ENCODE measurements around the gene KCNIP4. TPM values are rescaled to one million over a fixed set of nuclear protein-coding genes. Genes with fewer than 3 reads are reported as not detected.
A peak's percentile ranks its signal among the peaks of the same experiment; 100 is the strongest.

Gene KCNIP4
- total RNA-seq, 1 donor from 2014 or later, result 0.39 TPM

GRCh38 chr4:21571100-21571499 is 377.5 kb downstream of the KCNIP4 start:
- H3K4me3 Mint-ChIP-seq, result no peak overlapping the region
- Histone ChIP-seq H3K27ac (no peak overlapping the region), H3K9me3 (ENCODE audit: low read depth) (no peaks in the 10 kb centered on the region), H3K4me1 (peaks cover 10% of the 10 kb centered on the region), H3K79me2 (ENCODE audit: low read depth) (no peaks in the 10 kb centered on the region), H4K20me1 (ENCODE audit: low read depth) (no peaks in the 10 kb centered on the region), H2AFZ (replicated peaks) (no peak overlapping the region), H3F3A (ENCODE audit: low read depth) (no peaks in the 10 kb centered on the region), H3K27me3 (no peaks in the 10 kb centered on the region), H3K9ac (no peak overlapping the region), H3K36me3 (no peaks in the 10 kb centered on the region), H3K4me3 (no peak overlapping the region), H3K4me2 (no peak overlapping the region)
- peaks cover 4% of the 10 kb centered on the region for H3K4me1 Mint-ChIP-seq
- H3K36me3 Mint-ChIP-seq, result no peaks in the 10 kb centered on the region
- DNase-seq (ENCODE audit: low spot score), result no peak
- no peaks in the 10 kb centered on the region for H3K27me3 Mint-ChIP-seq (ENCODE audit: insufficient read depth, low read depth)
- no peak overlapping the region for H3K27ac Mint-ChIP-seq
- TF ChIP-seq EZH2phosphoT487 (IDR thresholded peaks at IDR 0.05) (no peak), CTCF (IDR thresholded peaks at IDR 0.05) (no peak), EZH2 (IDR thresholded peaks at IDR 0.05) (no peak)
- H3K9me3 Mint-ChIP-seq, result no peaks in the 10 kb centered on the region

- Histone ChIP-seq H3K4me1 (peaks cover 10% of the 10 kb centered on the region), H3F3A (ENCODE audit: low read depth) (no peaks in the 10 kb centered on the region), H3K9me3 (ENCODE audit: low read depth) (no peaks in the 10 kb centered on the region), H3K27me3 (no peaks in the 10 kb centered on the region), H2AFZ (replicated peaks) (no peak overlapping the region), H3K27ac (no peak overlapping the region), H3K79me2 (ENCODE audit: low read depth) (no peaks in the 10 kb centered on the region), H4K20me1 (ENCODE audit: low read depth) (no peaks in the 10 kb centered on the region), H3K4me2 (peak overlapping the region; percentile 55), H3K36me3 (no peaks in the 10 kb centered on the region), H3K4me3 (no peak overlapping the region), H3K9ac (no peak overlapping the region)
- DNase-seq (ENCODE audit: low spot score), result no peak
- H3K27ac Mint-ChIP-seq, result no peak overlapping the region
- no peak overlapping the region for H3K4me3 Mint-ChIP-seq
- TF ChIP-seq CTCF (IDR thresholded peaks at IDR 0.05), result no peak
- no peak for TF ChIP-seq EZH2 (IDR thresholded peaks at IDR 0.05)
- TF ChIP-seq EZH2phosphoT487 (IDR thresholded peaks at IDR 0.05), result no peak
- H3K27me3 Mint-ChIP-seq (ENCODE audit: insufficient read depth, low read depth), result no peaks in the 10 kb centered on the region
- H3K9me3 Mint-ChIP-seq, result no peaks in the 10 kb centered on the region
- peaks cover 4% of the 10 kb centered on the region for H3K4me1 Mint-ChIP-seq
- no peaks in the 10 kb centered on the region for H3K36me3 Mint-ChIP-seq
These were observed 378.9 kb downstream of the KCNIP4 start for GRCh38 chr4:21569638-21570037.

GRCh38 chr4:21555083-21555482 is 393.5 kb downstream of the KCNIP4 start:
- no peaks in the 10 kb centered on the region for H3F3A ChIP-seq (ENCODE audit: low read depth)
- no peaks in the 10 kb centered on the region for H3K27me3 ChIP-seq
- no peak for DNase-seq (ENCODE audit: low spot score)
- H3K9ac ChIP-seq, result no peak overlapping the region
- H3K27ac ChIP-seq, result no peak overlapping the region
- H3K27me3 Mint-ChIP-seq (ENCODE audit: insufficient read depth, low read depth), result peaks cover 2% of the 10 kb centered on the region
- H3K36me3 Mint-ChIP-seq, result no peaks in the 10 kb centered on the region
- H3K36me3 ChIP-seq, result no peaks in the 10 kb centered on the region
- H3K4me2 ChIP-seq, result no peak overlapping the region
- H3K4me3 Mint-ChIP-seq, result no peak overlapping the region
- H2AFZ ChIP-seq (replicated peaks), result no peak overlapping the region
- no peaks in the 10 kb centered on the region for H3K4me1 ChIP-seq
- H3K27ac Mint-ChIP-seq, result no peak overlapping the region
- no peaks in the 10 kb centered on the region for H3K9me3 ChIP-seq (ENCODE audit: low read depth)
- H3K79me2 ChIP-seq (ENCODE audit: low read depth), result no peaks in the 10 kb centered on the region
- no peak for TF ChIP-seq EZH2 (IDR thresholded peaks at IDR 0.05)
- TF ChIP-seq EZH2phosphoT487 (IDR thresholded peaks at IDR 0.05), result no peak
- TF ChIP-seq CTCF (IDR thresholded peaks at IDR 0.05), result no peak
- no peaks in the 10 kb centered on the region for H4K20me1 ChIP-seq (ENCODE audit: low read depth)
- peaks cover 10% of the 10 kb centered on the region for H3K4me1 Mint-ChIP-seq
- H3K4me3 ChIP-seq, result no peak overlapping the region
- H3K9me3 Mint-ChIP-seq, result no peaks in the 10 kb centered on the region
